HL-60 (cell line): ENCODE data around the gene PTTG2.

ENCODE experiments used
- DNase-seq, 2 experiments: peaks; one replicate each; pipeline ENCODE4 v3.0.0-alpha.2; 2010 to 2020; ENCODE audit warnings: low read depth in 1 of 2, low spot score in 1 of 2
- H3K27ac ChIP-seq: fragments of 250-450 bp; sonication (Bioruptor Pico); replicated peaks from 2 replicates; pipeline ENCODE4 v1.5.1; 2020; ENCODE audit warnings: mild to moderate bottlenecking, moderate library complexity
- H3K27me3 ChIP-seq: fragments of 250-450 bp; sonication (Bioruptor Pico); 2 replicates; pipeline ENCODE4 v1.5.1; 2021; ENCODE audit warnings: mild to moderate bottlenecking, moderate library complexity; ENCODE audit not compliant: insufficient read depth, poor library complexity, severe bottlenecking
- H3K4me3 ChIP-seq: replicated peaks from 2 replicates; pipeline ENCODE4 v1.5.1; 2011; ENCODE audit warnings: mild to moderate bottlenecking, control low read depth, low read length; ENCODE audit not compliant: insufficient read depth
- CTCF ChIP-seq: IDR thresholded peaks from one replicate; pipeline ENCODE4 v1.5.1; 2011; ENCODE audit warnings: low read length, control low read depth, inconsistent platforms; ENCODE audit not compliant: insufficient read depth
- GABPA ChIP-seq: IDR thresholded peaks from 2 replicates; pipeline ENCODE4 v1.6.1; 2012; ENCODE audit warnings: low read depth
- POLR2AphosphoS5 ChIP-seq: IDR thresholded peaks from 2 replicates; pipeline ENCODE4 v1.6.1; 2012; ENCODE audit warnings: low read depth
- REST ChIP-seq: IDR thresholded peaks from 2 replicates; pipeline ENCODE4 v1.6.1; 2012; ENCODE audit warnings: low read depth; ENCODE audit not compliant: insufficient replicate concordance
- SPI1 ChIP-seq: IDR thresholded peaks from 2 replicates; pipeline ENCODE4 v1.6.1; 2012; ENCODE audit warnings: low read depth, mild to moderate bottlenecking, borderline replicate concordance

PTTG2 gene

GRCh38 chr4:37976507-37976906, 16.3 kb downstream of the PTTG2 start:
- H3K4me3 ChIP-seq: peak overlapping the region; percentile 51

GRCh38 chr4:37976991-37977470, 16.8 kb downstream of the PTTG2 start:
- peak overlapping the region; percentile 81 for H3K27ac ChIP-seq
- DNase-seq: peak; percentile 49 to 82
- TF ChIP-seq GABPA (no peak), POLR2AphosphoS5 (peak; percentile 59; the same call in 1 of the 2 replicates), REST (no peak), CTCF (no peak), SPI1 (peak; percentile 68)
- H3K4me3 ChIP-seq: peak overlapping the region; percentile 51
- H3K27me3 ChIP-seq: no peaks in the 10 kb centered on the region

More at GRCh38 chr4:37976507-37976906, 16.3 kb downstream of the PTTG2 start:
- no peaks in the 10 kb centered on the region for H3K27me3 ChIP-seq
- peak overlapping the region; percentile 81 for H3K27ac ChIP-seq
- DNase-seq: peak in 1 of 2 experiments; percentile 19
- TF ChIP-seq SPI1 (no peak), REST (no peak), CTCF (no peak), POLR2AphosphoS5 (no peak), GABPA (no peak)

GRCh38 chr4:37977471-37978247, 17.5 kb downstream of the PTTG2 start:
- peak overlapping the region; percentile 75 for H3K27ac ChIP-seq
- peak; percentile 41 to 76 for DNase-seq
- H3K4me3 ChIP-seq: peak overlapping the region; percentile 48
- TF ChIP-seq SPI1: no peak
- peak; percentile 4; the same call in 1 of the 2 replicates for TF ChIP-seq POLR2AphosphoS5
- no peak for TF ChIP-seq CTCF
- no peak for TF ChIP-seq GABPA
- no peaks in the 10 kb centered on the region for H3K27me3 ChIP-seq
